GM13977 (cell line): ENCODE data around the gene PLXNA2.

Experiments used
- DNase-seq: peaks from one replicate; pipeline ENCODE4 v3.0.0; 2012; ENCODE audit warnings: low spot score
- CTCF ChIP-seq: IDR thresholded peaks from 2 replicates; pipeline ENCODE4 v1.5.1; 2012; ENCODE audit warnings: mild to moderate bottlenecking, control low read depth; ENCODE audit not compliant: insufficient read depth; ENCODE audit errors: extremely low read depth, missing control alignments
- in situ Hi-C: fragments of 300-500 bp; cut with MboI; formaldehyde crosslinking; loops from one replicate; pipeline ENCODE4 v1.12.0; 2022; ENCODE audit warnings: low sequenced_read_pairs, low pct_unique_long_range_greater_than_20kb, mixed read lengths, inconsistent platforms; ENCODE audit not compliant: unreplicated experiment

The PLXNA2 gene

GRCh38 chr1:208007938-208008342, 236.2 kb downstream of the PLXNA2 start:
- in situ Hi-C loops, result no loop called here
- no peak for DNase-seq
- no peak for TF ChIP-seq CTCF

DNA sequence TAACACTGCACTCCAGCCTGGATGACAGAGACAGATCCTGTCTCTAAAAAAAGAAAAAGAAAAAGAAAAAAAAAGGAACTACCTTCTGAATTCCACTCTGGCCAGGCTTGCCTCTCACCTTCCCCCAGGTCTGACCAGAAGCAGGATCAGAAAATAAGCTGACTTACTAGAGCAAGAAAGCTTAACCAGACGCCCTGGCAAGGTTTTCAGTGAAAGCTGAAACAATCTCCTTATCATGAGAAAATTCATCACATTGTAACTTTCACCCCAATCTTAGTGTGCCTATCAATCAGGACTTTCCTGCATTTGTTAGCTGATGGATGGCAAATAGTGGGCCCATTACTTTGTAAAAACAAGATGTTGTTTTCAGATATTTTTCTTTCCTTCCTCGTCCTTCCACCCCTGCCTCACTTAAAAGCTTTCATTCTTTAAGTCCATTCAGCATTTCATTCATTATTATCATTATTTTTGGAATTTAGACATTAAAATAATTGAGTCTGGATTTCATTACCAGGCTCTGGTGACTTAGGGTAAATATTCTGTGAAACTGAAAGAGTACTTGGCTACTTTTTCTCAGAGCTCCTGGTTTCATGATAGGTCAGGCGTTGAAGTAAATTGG, 236.8 kb downstream of the PLXNA2 start:
- no peak for TF ChIP-seq CTCF
- DNase-seq, result no peak
- in situ Hi-C loops, result no loop called here

GRCh38 chr1:208006258-208006920, 237.8 kb downstream of the PLXNA2 start:
- no peak for TF ChIP-seq CTCF
- no peak for DNase-seq
- in situ Hi-C loops, result no loop called here

- in situ Hi-C loops, result no loop called here
- no peak for TF ChIP-seq CTCF
- DNase-seq, result no peak
Observed at GRCh38 chr1:208004851-208005250, 239.3 kb downstream of the PLXNA2 start.

DNA sequence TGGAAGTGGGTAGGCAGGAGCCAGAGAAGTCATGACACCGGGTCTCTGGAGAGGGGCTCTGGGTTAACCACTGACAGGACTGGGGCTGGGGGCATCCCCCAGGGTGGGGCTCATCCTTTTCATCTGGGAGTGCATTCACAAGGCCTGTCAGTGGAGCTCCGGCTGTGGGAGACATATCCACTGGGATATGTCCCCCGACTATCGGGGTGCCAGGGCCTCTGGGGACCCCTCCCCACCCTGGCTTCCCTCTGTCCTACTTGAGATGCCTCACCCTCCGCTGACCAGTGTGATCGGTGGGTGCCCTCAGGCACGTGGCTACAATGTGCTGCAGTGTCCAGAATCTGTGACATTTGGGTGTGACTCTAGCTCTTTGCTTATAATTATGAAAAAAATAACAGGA, 240.9 kb downstream of the PLXNA2 start:
- no peak for TF ChIP-seq CTCF
- in situ Hi-C loops, result no loop called here
- no peak for DNase-seq

GRCh38 chr1:208002672-208003071, 241.5 kb downstream of the PLXNA2 start:
- in situ Hi-C loops, result no loop called here
- TF ChIP-seq CTCF, result no peak

More at GRCh38 chr1:208002672-208003071, 241.5 kb downstream of the PLXNA2 start:
- no peak for DNase-seq
